SKM-1 (cell line): ENCODE measurements around the gene MCM6.
"Not testable (repeated sequence)": the region's sequence is repeated elsewhere in the genome, so short reads cannot be mapped to it uniquely, and the experiment has no call there.

Experiments
- DNase-seq: peaks from one replicate; lab custom pipeline; 2025; ENCODE audit not compliant: unreplicated experiment; lab: John Stamatoyannopoulos, UW

Gene MCM6

GRCh38 chr2:135825131-135825530 is 51.1 kb downstream of the MCM6 start:
- no peak for DNase-seq

DNA sequence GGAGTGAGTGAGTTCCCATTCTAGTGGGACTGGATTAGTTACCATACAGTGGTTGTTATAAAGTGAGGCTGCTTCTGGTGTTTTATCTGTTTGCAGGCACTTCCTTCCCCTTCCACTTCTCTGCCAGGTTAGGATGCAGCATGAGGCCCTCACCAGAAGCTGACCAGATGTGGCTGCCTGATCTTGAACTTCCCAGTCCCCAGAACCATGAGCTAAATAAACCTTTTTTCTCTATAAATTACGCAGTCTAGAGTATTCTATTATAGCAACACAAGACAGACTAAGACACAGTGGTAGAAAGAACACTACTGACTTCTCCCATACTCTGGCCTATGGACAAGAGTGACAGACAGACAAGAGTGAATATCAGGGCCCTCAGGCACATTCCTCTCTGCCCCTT is 53.4 kb downstream of the MCM6 start:
- no peak for DNase-seq

GRCh38 chr2:135821190-135821589 is 55.1 kb downstream of the MCM6 start:
- no peak for DNase-seq

DNA sequence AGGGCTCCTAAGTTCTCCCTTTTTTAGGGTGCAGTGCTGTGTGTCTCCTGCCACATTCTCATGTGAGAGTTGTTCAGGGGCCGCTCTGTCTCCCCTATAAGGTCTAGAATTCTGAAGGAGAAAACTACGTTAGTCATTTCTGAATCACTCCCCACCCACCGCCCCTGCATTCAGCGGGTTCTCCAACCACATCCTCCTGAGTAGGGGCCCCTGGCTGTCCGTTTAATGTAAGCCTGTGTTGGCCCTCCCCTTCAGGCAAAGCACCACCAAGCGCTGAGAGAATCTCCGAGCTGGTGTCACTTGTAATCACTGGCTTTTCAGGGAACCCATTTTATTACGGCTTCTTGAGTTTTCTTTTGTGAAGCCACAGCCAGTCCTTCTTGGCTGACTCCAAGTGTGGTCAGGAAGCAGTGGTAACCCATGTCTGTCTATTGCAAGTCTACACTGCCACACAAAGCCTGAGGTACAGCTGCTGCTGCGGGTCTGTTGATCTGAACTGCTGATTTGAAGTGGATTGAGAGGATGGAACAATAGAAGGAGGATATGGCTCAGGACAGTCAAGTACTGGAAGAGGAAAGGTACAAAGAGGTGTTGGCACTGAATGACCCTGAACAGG is 56.1 kb downstream of the MCM6 start:
- no peak for DNase-seq

DNA sequence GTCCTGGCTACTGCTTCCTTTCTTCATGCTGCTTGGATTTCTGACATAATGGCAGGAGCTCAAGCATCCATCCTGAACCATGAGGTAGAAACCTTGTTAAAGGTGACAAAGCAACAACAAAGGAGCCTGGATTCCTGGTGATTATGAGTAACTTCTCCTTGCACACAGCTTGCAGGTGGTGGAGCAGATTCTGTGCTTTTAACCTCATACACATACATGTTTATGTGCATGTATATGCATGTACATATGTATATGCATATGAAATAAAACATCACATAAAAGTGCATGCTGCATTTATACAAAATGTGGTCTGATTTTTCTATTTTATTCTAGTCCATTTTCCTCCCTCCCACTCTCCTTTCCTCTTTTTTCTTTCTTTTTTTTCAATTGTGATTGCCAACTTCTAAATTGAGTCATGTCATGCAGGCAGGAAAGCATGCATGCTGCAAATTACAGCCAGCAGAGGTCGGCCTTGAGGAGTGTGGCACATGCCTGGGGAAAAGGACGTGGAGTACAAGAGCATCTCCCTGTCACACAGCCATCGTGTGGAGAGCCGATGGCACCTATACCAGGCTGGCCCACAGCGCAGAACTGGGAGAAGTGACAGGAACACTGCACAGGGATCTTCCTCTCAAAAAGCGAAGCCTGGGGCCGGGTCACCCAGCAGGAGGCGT is 57.2 kb downstream of the MCM6 start:
- no peak for DNase-seq

- DNase-seq, result no peak
Observed at GRCh38 chr2:135817951-135818350, 58.3 kb downstream of the MCM6 start.

DNA sequence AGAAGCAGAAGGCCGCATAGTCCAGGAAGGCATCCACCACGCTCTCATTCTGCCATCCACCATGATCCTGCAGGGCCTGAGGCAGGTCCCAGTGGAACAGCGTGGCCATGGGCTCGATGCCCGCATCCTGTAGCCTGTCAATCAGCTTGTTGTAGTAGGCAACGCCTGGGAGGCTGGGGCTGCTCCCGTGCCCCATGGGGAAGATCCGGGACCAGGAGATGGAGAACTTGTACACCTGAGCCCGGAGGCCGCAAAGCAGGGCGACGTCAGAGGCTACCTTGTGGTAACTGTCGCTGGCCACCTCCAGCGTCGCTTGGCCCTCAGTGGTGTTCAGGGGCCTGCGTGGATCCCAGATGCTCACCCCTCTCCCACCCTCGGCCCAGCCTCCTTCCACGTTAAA is 58.8 kb downstream of the MCM6 start:
- no peak for DNase-seq

- no peak for DNase-seq
Observed at GRCh38 chr2:135815269-135815668, 61.0 kb downstream of the MCM6 start.

DNA sequence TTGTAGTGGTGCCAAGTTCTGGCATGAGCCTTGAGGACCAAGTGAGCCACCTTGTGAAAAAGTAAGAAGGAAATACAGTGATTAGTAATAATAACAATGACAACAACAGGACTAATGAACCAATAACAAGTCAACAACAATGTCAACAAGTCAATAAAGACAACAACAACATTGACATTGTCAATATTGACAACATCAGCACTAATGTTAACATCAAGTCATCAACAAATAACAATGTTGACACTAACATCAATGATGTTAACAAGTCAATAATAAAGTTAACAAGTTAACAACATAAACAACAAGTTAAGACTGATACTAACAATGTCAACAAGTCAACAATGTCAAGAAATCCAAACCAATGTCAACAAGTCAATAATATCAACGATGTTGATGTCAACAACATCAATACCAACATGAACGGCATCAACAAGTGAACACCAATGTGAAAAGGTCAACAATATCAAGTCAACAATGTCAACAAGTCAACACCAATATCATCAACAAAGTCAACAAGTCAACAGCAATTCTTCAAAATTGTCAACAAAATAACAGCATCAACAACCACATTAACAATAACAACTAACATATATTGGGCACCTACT is 63.2 kb downstream of the MCM6 start:
- no peak for DNase-seq

- DNase-seq, result not testable (repeated sequence)
Observed at GRCh38 chr2:135807874-135808273, 68.4 kb downstream of the MCM6 start.

DNA sequence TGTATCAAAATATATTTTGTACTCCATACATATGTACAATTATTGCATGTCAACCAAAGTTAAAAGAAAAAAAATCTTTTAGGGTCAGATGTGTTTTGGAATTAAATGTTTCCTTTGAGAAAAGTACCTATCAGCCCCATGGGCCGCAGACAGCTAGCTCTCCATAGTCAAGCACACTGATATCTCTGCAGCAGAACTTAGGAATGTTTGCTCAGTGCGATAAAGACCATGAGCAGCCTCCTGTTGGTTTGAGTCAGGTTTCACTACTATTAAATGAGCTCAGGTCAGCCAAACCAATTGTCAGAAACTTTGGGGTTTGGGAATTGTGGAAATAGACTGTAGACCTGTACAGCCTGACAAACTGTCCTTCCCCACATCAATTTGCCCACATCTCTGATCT is 73.0 kb downstream of the MCM6 start:
- DNase-seq, result no peak

DNA sequence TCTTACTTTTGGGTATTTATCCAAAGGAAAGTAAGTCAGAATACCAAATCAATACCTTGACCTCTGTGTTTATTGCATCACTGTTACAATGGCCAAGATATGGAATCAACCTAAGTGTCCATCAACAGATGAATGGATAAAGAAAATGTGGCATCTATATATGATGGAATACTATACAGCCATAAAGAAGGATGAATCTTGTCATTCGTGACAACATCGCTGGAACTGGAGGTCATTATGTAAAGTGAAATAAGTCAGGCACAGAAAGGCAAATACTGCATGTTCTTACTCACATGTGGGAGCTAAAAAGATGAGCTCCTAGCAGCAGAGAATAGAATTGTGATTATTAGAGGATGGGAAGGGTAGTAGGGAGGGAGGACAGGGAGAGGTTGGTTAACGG is 73.9 kb downstream of the MCM6 start:
- DNase-seq, result no peak

GRCh38 chr2:135800513-135801460 is 75.5 kb downstream of the MCM6 start:
- no peak for DNase-seq

DNA sequence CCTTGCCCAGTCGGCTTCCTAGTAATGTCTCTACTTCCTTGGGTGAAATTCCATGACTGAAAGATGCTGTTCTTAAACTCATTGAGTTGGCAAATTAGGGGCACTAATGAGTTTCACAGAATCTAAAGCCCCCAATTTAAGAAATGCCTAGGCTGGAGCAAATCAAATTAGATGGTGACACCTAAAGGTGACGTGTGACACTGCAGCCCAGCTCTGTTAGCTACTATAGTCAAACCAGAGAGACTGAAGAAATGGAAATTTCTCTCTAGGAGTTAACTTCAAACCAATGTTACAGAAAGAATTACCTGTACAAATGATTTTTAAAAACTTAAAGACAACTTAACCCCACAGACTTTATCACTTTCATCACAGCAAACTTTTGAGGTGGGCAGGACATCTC is 76.5 kb downstream of the MCM6 start:
- no peak for DNase-seq

GRCh38 chr2:135798762-135799161 is 77.5 kb downstream of the MCM6 start:
- DNase-seq, result no peak

- no peak for DNase-seq
Observed at GRCh38 chr2:135798275-135798705, 78.0 kb downstream of the MCM6 start.

- DNase-seq, result peak; percentile 64
Observed at GRCh38 chr2:135797497-135798274, 78.6 kb downstream of the MCM6 start.

DNA sequence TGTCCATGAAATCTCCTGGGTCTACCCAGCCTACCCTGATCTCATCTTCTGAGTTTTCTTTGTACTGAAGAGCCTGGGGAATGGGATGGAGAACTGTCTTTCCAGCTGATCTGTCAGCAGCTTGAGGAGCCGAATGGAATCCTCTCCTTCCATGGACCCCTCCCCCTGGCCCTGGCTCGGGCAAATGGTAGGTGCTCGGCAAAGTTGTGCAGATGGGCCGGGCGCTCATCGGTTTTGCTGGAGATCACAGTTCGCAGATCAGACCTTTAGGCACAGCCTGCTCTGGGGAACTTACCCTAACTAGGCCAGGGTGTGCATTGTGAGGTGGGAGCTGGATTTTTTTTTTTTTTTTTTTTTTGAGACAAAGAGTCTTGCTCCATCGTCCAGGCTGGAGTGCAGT is 79.6 kb downstream of the MCM6 start:
- no peak for DNase-seq

DNA sequence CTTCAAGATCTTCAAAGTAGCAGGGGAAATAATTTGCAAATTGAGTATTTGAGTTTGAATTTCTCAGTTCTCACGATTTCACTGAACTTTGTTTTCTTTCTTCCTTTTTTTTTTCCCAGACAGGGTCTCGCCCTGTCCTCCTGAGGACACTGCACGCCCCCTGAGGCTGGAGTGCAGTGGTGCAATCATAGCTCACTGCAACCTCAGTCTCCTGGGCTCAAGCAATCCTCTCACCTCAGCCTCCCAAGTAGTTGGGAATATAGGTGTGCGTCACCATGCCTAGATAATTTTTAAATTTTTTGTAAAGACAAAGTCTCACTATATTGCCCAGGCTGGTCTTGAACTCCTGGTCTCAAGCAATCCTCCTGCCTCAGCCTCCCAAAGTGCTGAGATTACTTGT is 80.6 kb downstream of the MCM6 start:
- DNase-seq, result not testable (repeated sequence)

- no peak for DNase-seq
Observed at GRCh38 chr2:135792401-135793150, 83.7 kb downstream of the MCM6 start.
